Astrocyte of the spinal cord (primary cell): ENCODE results near the gene STN1.
A peak's percentile ranks its signal among the peaks of the same experiment; 100 is the strongest.

Source experiments
- DNase-seq: peaks from one replicate; pipeline ENCODE4 v3.0.0; 2011; ENCODE audit warnings: low read depth, low spot score
- H3K4me3 ChIP-seq: 2 replicates; pipeline ENCODE4 v1.5.1; 2011; ENCODE audit warnings: low read depth, mild to moderate bottlenecking, low read length, moderate library complexity
- CTCF ChIP-seq: IDR thresholded peaks from 2 replicates; pipeline ENCODE4 v1.5.1; 2012; ENCODE audit warnings: low read depth, mild to moderate bottlenecking, low read length, inconsistent platforms
- in situ Hi-C: cut with HindIII; loops from 2 replicates; pipeline ENCODE4 v1.10.0; 2017; ENCODE audit warnings: low sequenced_read_pairs

The STN1 gene

GRCh38 chr10:103888113-103888841 lies 29.7 kb downstream of the STN1 start:
- in situ Hi-C loops = no loop called here
- H3K4me3 ChIP-seq = no peak overlapping the region
- DNase-seq = peak; percentile 95
- TF ChIP-seq CTCF = peak; percentile 82

- in situ Hi-C loops = no loop called here
- DNase-seq = peak; percentile 88
- TF ChIP-seq CTCF = no peak
- H3K4me3 ChIP-seq = no peak overlapping the region
Measured at GRCh38 chr10:103885617-103886016, 32.4 kb downstream of the STN1 start.

- TF ChIP-seq CTCF = peak; percentile 74
- in situ Hi-C loops = no loop called here
- no peak overlapping the region for H3K4me3 ChIP-seq
- DNase-seq = peak; percentile 57
Measured at GRCh38 chr10:103884681-103885139, 33.3 kb downstream of the STN1 start.

- TF ChIP-seq CTCF = no peak
- no peak for DNase-seq
- no peak overlapping the region for H3K4me3 ChIP-seq
- in situ Hi-C loops = no loop called here
Measured at GRCh38 chr10:103882285-103883007, 35.5 kb downstream of the STN1 start.

- in situ Hi-C loops = no loop called here
- TF ChIP-seq CTCF = no peak
- no peak overlapping the region for H3K4me3 ChIP-seq
- no peak for DNase-seq
Measured at GRCh38 chr10:103881416-103882284, 36.3 kb downstream of the STN1 start.

GRCh38 chr10:103879831-103880230 lies 38.2 kb downstream of the STN1 start:
- in situ Hi-C loops = no loop called here
- no peak for DNase-seq
- TF ChIP-seq CTCF = no peak
- H3K4me3 ChIP-seq = no peak overlapping the region
